Stimulated activated CD8-positive, alpha-beta memory T cell treated with anti-CD3 and anti-CD28 coated beads, Interleukin-12 subunit alpha, Interleukin-12 subunit beta, amount 100 ng/mL, for 24 hours (primary cell): ENCODE data around the gene MAPRE3.

Source experiments
- DNase-seq: peaks from one replicate; pipeline ENCODE4 v3.0.0-alpha.2; 2020; ENCODE audit errors: extremely low read depth

The MAPRE3 gene

GRCh38 chr2:26950246-26950645 lies 20.2 kb upstream of the MAPRE3 start:
- DNase-seq, result no peak

GRCh38 chr2:26951236-26951635 lies 19.2 kb upstream of the MAPRE3 start:
- DNase-seq, result no peak

GRCh38 chr2:26952374-26952773 lies 18.1 kb upstream of the MAPRE3 start:
- no peak for DNase-seq

- DNase-seq, result no peak
These were observed 16.3 kb upstream of the MAPRE3 start for GRCh38 chr2:26954135-26954534.

GRCh38 chr2:26957041-26957440 lies 13.4 kb upstream of the MAPRE3 start:
- DNase-seq, result no peak

- no peak for DNase-seq
These were observed 12.9 kb upstream of the MAPRE3 start for GRCh38 chr2:26957534-26957933.

GRCh38 chr2:26959331-26959730 lies 11.1 kb upstream of the MAPRE3 start:
- no peak for DNase-seq

GRCh38 chr2:26964446-26965130 lies 5.8 kb upstream of the MAPRE3 start:
- no peak for DNase-seq

- DNase-seq, result no peak
These were observed 2.4 kb upstream of the MAPRE3 start for GRCh38 chr2:26968001-26968400.

GRCh38 chr2:26969077-26969844 lies 1.2 kb upstream of the MAPRE3 start:
- DNase-seq, result no peak

GRCh38 chr2:26970928-26971627 lies 641 bp downstream of the MAPRE3 start:
- no peak for DNase-seq

GRCh38 chr2:26971911-26972786 lies 1.7 kb downstream of the MAPRE3 start:
- no peak for DNase-seq

GRCh38 chr2:26974352-26974751 lies 3.9 kb downstream of the MAPRE3 start:
- DNase-seq, result no peak

- DNase-seq, result no peak
These were observed 4.7 kb downstream of the MAPRE3 start for GRCh38 chr2:26975102-26975501.

- no peak for DNase-seq
These were observed 5.2 kb downstream of the MAPRE3 start for GRCh38 chr2:26975656-26976055.

GRCh38 chr2:26976237-26976636 lies 5.8 kb downstream of the MAPRE3 start:
- DNase-seq, result no peak

GRCh38 chr2:26977012-26977411 lies 6.6 kb downstream of the MAPRE3 start:
- no peak for DNase-seq

GRCh38 chr2:26978061-26978596 lies 7.7 kb downstream of the MAPRE3 start:
- no peak for DNase-seq

- no peak for DNase-seq
These were observed 9.3 kb downstream of the MAPRE3 start for GRCh38 chr2:26979741-26980140.

GRCh38 chr2:26980971-26981370 lies 10.5 kb downstream of the MAPRE3 start:
- DNase-seq, result no peak

- no peak for DNase-seq
These were observed 11.8 kb downstream of the MAPRE3 start for GRCh38 chr2:26982102-26982742.
